Panc1 (cell line): Measurements from ENCODE around the gene ASCC3. TPM values are rescaled to one million over a fixed set of nuclear protein-coding genes. Genes with fewer than 3 reads are reported as not detected.

Source experiments
- ATAC-seq: fragments of 200-7000 bp; cut with Tn5 transposase; 2 replicates; pipeline ENCODE4 v1.9.1; 2020; ENCODE audit warnings: mild to moderate bottlenecking, moderate library complexity
- BruUV-seq: library from RNA; stranded (reverse); fragments of 400-500 nt; replicated peaks from 2 replicates; lab custom pipeline; 2021; lab: Mats Ljungman, UMichigan
- CTCF ChIA-PET: fragments of 300-600 bp; sonication (Branson Sonifier 250); formaldehyde crosslinking; loops from one replicate; lab custom pipeline; 2022; ENCODE audit warnings: antibody characterized with exemption; lab: Charles Lee
- POLR2A ChIA-PET: fragments of 300-600 bp; sonication (Branson Sonifier 250); formaldehyde crosslinking; loops from one replicate; lab custom pipeline; 2022; ENCODE audit warnings: antibody characterized with exemption; lab: Charles Lee
- DNase-seq: peaks from one replicate; pipeline ENCODE4 v3.0.0-alpha.2; 2010; ENCODE audit warnings: low read depth, low spot score
- H3K27ac ChIP-seq: 2 replicates; pipeline ENCODE4 v1.5.1; 2011; ENCODE audit warnings: mild to moderate bottlenecking, low read length, inconsistent platforms
- H3K27me3 ChIP-seq: fragments of 200-500 bp; sonication (Bioruptor generic); 2 replicates; pipeline ENCODE4 v1.6.0; 2014; ENCODE audit warnings: low read length, inconsistent platforms; ENCODE audit not compliant: control insufficient read depth, insufficient read depth
- H3K36me3 ChIP-seq: fragments of 200-500 bp; sonication (Bioruptor generic); 2 replicates; pipeline ENCODE4 v1.5.1; 2014; ENCODE audit warnings: inconsistent platforms, mild to moderate bottlenecking, low read length, moderate library complexity; ENCODE audit not compliant: control insufficient read depth, insufficient read depth
- H3K4me1 ChIP-seq: 2 replicates; pipeline ENCODE4 v1.5.1; 2011; ENCODE audit warnings: inconsistent platforms, mild to moderate bottlenecking, low read length, moderate library complexity; ENCODE audit not compliant: control insufficient read depth, insufficient read depth
- H3K4me3 ChIP-seq, 2 experiments: 2 replicates each; pipeline ENCODE4 v1.5.1; 2011 to 2012; ENCODE audit warnings: low read depth in 2 of 2, low read length in 2 of 2, mild to moderate bottlenecking in 2 of 2, inconsistent platforms in 1 of 2, moderate library complexity in 1 of 2
- H3K9me3 ChIP-seq: fragments of 200-500 bp; sonication (Bioruptor generic); 2 replicates; pipeline ENCODE4 v1.5.1; 2014; ENCODE audit warnings: low read depth, mild to moderate bottlenecking, inconsistent platforms, low read length, moderate library complexity; ENCODE audit not compliant: control insufficient read depth, insufficient read depth
- CTCF ChIP-seq: fragments of 450-650 bp; IDR thresholded peaks from 2 replicates; pipeline ENCODE4 v1.5.1; 2017; ENCODE audit warnings: mild to moderate bottlenecking
- POLR2AphosphoS5 ChIP-seq: IDR thresholded peaks from 2 replicates; pipeline ENCODE4 v1.6.1; 2012; ENCODE audit warnings: mild to moderate bottlenecking, low read depth, low read length, moderate library complexity
- REST ChIP-seq, 2 experiments: IDR thresholded peaks; 2 replicates each; pipeline ENCODE4 v1.6.1; 2011 to 2012; ENCODE audit warnings: low read depth in 2 of 2, control low read depth in 1 of 2, low read length in 1 of 2, mild to moderate bottlenecking in 1 of 2, moderate library complexity in 1 of 2; ENCODE audit not compliant: insufficient read depth in 1 of 2
- SIN3A ChIP-seq: IDR thresholded peaks from 2 replicates; pipeline ENCODE4 v1.6.1; 2012; ENCODE audit warnings: low read depth, mild to moderate bottlenecking, low read length, moderate library complexity, borderline replicate concordance; ENCODE audit not compliant: insufficient read depth
- TCF7L2 ChIP-seq: IDR thresholded peaks from 2 replicates; pipeline ENCODE4 v1.6.1; 2011; ENCODE audit warnings: mild to moderate bottlenecking, low read depth, low read length, inconsistent platforms
- in situ Hi-C: cut with HindIII; loops from 2 replicates; pipeline ENCODE4 v1.10.0; 2016; ENCODE audit warnings: low sequenced_read_pairs, low pct_unique_long_range_greater_than_20kb
- intact Hi-C: fragments of 100-400 bp; cut with micrococcal nuclease; formaldehyde crosslinking; loops from one replicate; pipeline ENCODE4 v1.10.0; 2022; ENCODE audit not compliant: unreplicated experiment
- total RNA-seq: library from RNA; stranded (reverse); gene quantifications from one replicate; pipeline ENCODE4 v1.2.1, GENCODE V29; 2021; ENCODE audit not compliant: unreplicated experiment

ASCC3 gene
- total RNA-seq, 1 experiment from 2014 or later, result 46.9 TPM

DNA sequence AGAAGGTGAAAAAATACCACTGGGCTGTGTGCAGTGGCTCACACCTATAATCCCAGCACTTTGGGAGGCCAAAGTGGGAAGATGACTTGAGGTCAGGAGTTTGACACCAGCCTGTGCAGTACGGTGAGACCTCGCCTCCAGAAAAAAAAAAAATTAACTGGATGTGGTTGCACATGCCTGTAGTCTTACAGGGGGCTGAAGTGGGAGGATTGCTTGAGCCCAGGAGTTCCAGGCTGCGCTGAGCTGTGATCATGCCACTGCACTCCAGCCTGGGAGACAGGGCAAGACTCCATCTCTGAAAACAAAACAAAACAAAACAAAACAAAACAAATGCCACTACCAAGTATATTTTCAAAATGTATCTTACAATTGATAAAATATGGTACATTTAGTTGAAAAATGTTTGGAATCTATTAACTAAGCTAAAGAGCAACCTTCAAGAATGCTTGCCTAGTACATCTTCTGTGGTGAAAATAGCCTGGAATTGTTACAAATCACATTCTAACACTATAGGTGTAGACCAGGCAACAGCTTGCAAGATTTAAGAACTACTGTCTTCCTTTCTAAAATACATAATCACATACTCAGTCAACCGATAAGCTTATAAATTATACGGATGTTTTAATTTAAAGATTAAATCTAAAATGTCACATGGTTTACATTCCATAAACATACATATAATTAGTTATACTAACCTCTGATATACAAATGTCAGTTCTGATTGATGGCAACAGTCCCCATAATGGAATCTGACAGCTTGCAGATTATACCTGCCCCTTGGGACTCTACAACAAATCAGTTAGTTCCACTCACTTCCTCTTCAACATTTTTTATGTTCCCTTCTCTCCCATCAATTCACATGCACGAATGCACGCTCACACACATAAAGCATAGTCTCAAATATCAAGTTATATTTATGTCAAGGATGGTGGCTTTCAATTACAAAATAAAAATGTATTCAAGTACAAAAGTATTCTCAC lies 150.8 kb downstream of the ASCC3 start:
- H3K4me3 ChIP-seq, result no peak overlapping the region
- no TSS peak for BruUV-seq
- in situ Hi-C loops, result no loop called here
- POLR2A ChIA-PET, result no interaction called here
- intact Hi-C loops, result no loop called here
- H3K36me3 ChIP-seq, result no peaks in the 10 kb centered on the region
- no peak overlapping the region for H3K27ac ChIP-seq
- H3K9me3 ChIP-seq, result no peaks in the 10 kb centered on the region
- peaks cover 3% of the 10 kb centered on the region; the same call in 1 of the 2 replicates for H3K4me1 ChIP-seq
- TF ChIP-seq SIN3A (no peak), TCF7L2 (no peak), REST (IDR thresholded peaks at IDR 0.05; ENCODE audit: insufficient read depth in 1 of 2, low read depth in 2 of 2, low read length in 1 of 2) (no peak), CTCF (no peak), POLR2AphosphoS5 (no peak)
- CTCF ChIA-PET, result no interaction called here
- DNase-seq (no peak), ATAC-seq (no peak)
- no peaks in the 10 kb centered on the region for H3K27me3 ChIP-seq

- no TSS peak for BruUV-seq
- intact Hi-C loops (no loop called here), in situ Hi-C loops (no loop called here)
- DNase-seq (no peak), ATAC-seq (no peak)
- CTCF ChIA-PET, result no interaction called here
- H3K36me3 ChIP-seq, result 0 out of 2 replicates have a peak, but pooled peaks cover 3% of the 10 kb centered on the region
- H3K27ac ChIP-seq, result no peak overlapping the region
- TF ChIP-seq TCF7L2 (no peak), POLR2AphosphoS5 (no peak), SIN3A (no peak), REST (IDR thresholded peaks at IDR 0.05; ENCODE audit: insufficient read depth in 1 of 2, low read depth in 2 of 2, low read length in 1 of 2) (no peak), CTCF (no peak)
- POLR2A ChIA-PET, result no interaction called here
- H3K4me1 ChIP-seq, result peaks cover 3% of the 10 kb centered on the region; the same call in 1 of the 2 replicates
- no peak overlapping the region for H3K4me3 ChIP-seq
- H3K9me3 ChIP-seq, result no peaks in the 10 kb centered on the region
- no peaks in the 10 kb centered on the region for H3K27me3 ChIP-seq
These were observed 154.5 kb downstream of the ASCC3 start for GRCh38 chr6:100726666-100727065.
